Astrocyte (in vitro differentiated cells and primary cell): ENCODE data around the gene OR2AT4. TPM values are rescaled to one million over a fixed set of nuclear protein-coding genes. Genes with fewer than 3 reads are reported as not detected.

Source experiments
- DNase-seq: peaks from one replicate; pipeline ENCODE4 v3.0.0-alpha.2; 2010; ENCODE audit warnings: low read depth
- FAIRE-seq: peaks from 2 replicates; lab custom pipeline; 2011; peaks lifted over from hg19 to GRCh38; lab: Jason Lieb, UNC
- H2AFZ ChIP-seq: 2 replicates; pipeline ENCODE4 v1.6.0; 2012; ENCODE audit warnings: low read depth, low read length, inconsistent platforms
- H3K27ac ChIP-seq: 2 replicates; pipeline ENCODE4 v1.5.1; 2011; ENCODE audit warnings: low read depth, low read length, inconsistent platforms
- H3K27me3 ChIP-seq: 2 replicates; pipeline ENCODE4 v1.6.0; 2011; ENCODE audit warnings: low read length, inconsistent platforms; ENCODE audit not compliant: insufficient read depth
- H3K36me3 ChIP-seq: 2 replicates; pipeline ENCODE4 v1.5.1; 2011; ENCODE audit warnings: low read length, inconsistent platforms; ENCODE audit not compliant: insufficient read depth
- H3K4me1 ChIP-seq: 2 replicates; pipeline ENCODE4 v1.5.1; 2011; ENCODE audit warnings: low read length, inconsistent platforms; ENCODE audit not compliant: insufficient read depth
- H3K4me2 ChIP-seq: 2 replicates; pipeline ENCODE4 v1.6.0; 2012; ENCODE audit warnings: low read length, inconsistent platforms
- H3K4me3 ChIP-seq: 2 replicates; pipeline ENCODE4 v1.5.1; 2011; ENCODE audit warnings: low read depth, mild to moderate bottlenecking, low read length, inconsistent platforms; ENCODE audit not compliant: insufficient read depth
- H3K79me2 ChIP-seq: 2 replicates; pipeline ENCODE4 v1.6.0; 2012; ENCODE audit warnings: mild to moderate bottlenecking, low read length, inconsistent platforms; ENCODE audit not compliant: insufficient read depth
- H3K9ac ChIP-seq: 2 replicates; pipeline ENCODE4 v1.6.0; 2012; ENCODE audit warnings: mild to moderate bottlenecking, low read length, inconsistent platforms
- H3K9me3 ChIP-seq: 2 replicates; pipeline ENCODE4 v1.5.1; 2012; ENCODE audit warnings: low read depth, mild to moderate bottlenecking, low read length, inconsistent platforms; ENCODE audit not compliant: insufficient read depth
- H4K20me1 ChIP-seq: 2 replicates; pipeline ENCODE4 v1.6.0; 2012; ENCODE audit warnings: low read length, inconsistent platforms; ENCODE audit not compliant: insufficient read depth
- H3K27ac Mint-ChIP-seq: one replicate; pipeline ENCODE4 v1.8.0; 2021; ENCODE audit warnings: mild to moderate bottlenecking, mixed read lengths; ENCODE audit not compliant: unreplicated experiment
- H3K27me3 Mint-ChIP-seq: one replicate; pipeline ENCODE4 v1.8.0; 2021; ENCODE audit warnings: low read depth, mixed read lengths; ENCODE audit not compliant: unreplicated experiment
- H3K36me3 Mint-ChIP-seq: one replicate; pipeline ENCODE4 v1.8.0; 2021; ENCODE audit warnings: low read depth, mixed read lengths; ENCODE audit not compliant: unreplicated experiment
- H3K4me1 Mint-ChIP-seq: one replicate; pipeline ENCODE4 v1.8.0; 2021; ENCODE audit warnings: low read depth, mixed read lengths; ENCODE audit not compliant: unreplicated experiment
- H3K4me3 Mint-ChIP-seq: one replicate; pipeline ENCODE4 v1.8.0; 2021; ENCODE audit warnings: mild to moderate bottlenecking, moderate library complexity, mixed read lengths; ENCODE audit not compliant: unreplicated experiment
- H3K9me3 Mint-ChIP-seq: one replicate; pipeline ENCODE4 v1.8.0; 2021; ENCODE audit warnings: mild to moderate bottlenecking, mixed read lengths; ENCODE audit not compliant: unreplicated experiment
- CTCF ChIP-seq: IDR thresholded peaks from 2 replicates; pipeline ENCODE4 v1.5.1; 2011; ENCODE audit warnings: low read depth, mild to moderate bottlenecking, inconsistent platforms, low read length, moderate library complexity; ENCODE audit not compliant: insufficient read depth
- EZH2 ChIP-seq: IDR thresholded peaks from 2 replicates; pipeline ENCODE4 v1.6.1; 2012; ENCODE audit warnings: mild to moderate bottlenecking, low read length, inconsistent platforms; ENCODE audit not compliant: insufficient read depth
- total RNA-seq: library from RNA; stranded (reverse); gene quantifications from 2 replicates; pipeline ENCODE4 v1.2.1, GENCODE V29; 2021

The OR2AT4 gene
- total RNA-seq, 1 donor from 2014 or later, result not detected

GRCh38 chr11:75105462-75105925, 8.8 kb upstream of the OR2AT4 start:
- peak; percentile 13 for DNase-seq
- Histone ChIP-seq H3K79me2 (no peaks in the 10 kb centered on the region), H3K4me3 (no peak overlapping the region), H3K27ac (no peak overlapping the region), H3K9me3 (peaks cover 5% of the 10 kb centered on the region), H3K9ac (no peak overlapping the region), H2AFZ (peak overlapping the region; percentile 16), H3K4me2 (peak overlapping the region; percentile 9), H3K4me1 (peaks cover 16% of the 10 kb centered on the region), H3K27me3 (peaks cover 4% of the 10 kb centered on the region), H3K36me3 (no peaks in the 10 kb centered on the region), H4K20me1 (no peaks in the 10 kb centered on the region)
- no peak for TF ChIP-seq CTCF
- no peak for TF ChIP-seq EZH2
- Mint-ChIP-seq H3K4me1 (peaks cover 28% of the 10 kb centered on the region), H3K27ac (no peak overlapping the region), H3K9me3 (peaks cover 2% of the 10 kb centered on the region), H3K36me3 (peaks cover 2% of the 10 kb centered on the region), H3K27me3 (no peaks in the 10 kb centered on the region), H3K4me3 (no peak overlapping the region)
- FAIRE-seq, result no peak

GRCh38 chr11:75103380-75104026, 6.8 kb upstream of the OR2AT4 start:
- Histone ChIP-seq H3K4me2 (peak overlapping the region; percentile 62), H3K36me3 (no peaks in the 10 kb centered on the region), H3K79me2 (no peaks in the 10 kb centered on the region), H4K20me1 (no peaks in the 10 kb centered on the region), H3K9me3 (no peaks in the 10 kb centered on the region), H3K9ac (no peak overlapping the region), H3K27ac (no peak overlapping the region), H2AFZ (no peak overlapping the region), H3K4me3 (no peak overlapping the region), H3K4me1 (peaks cover 16% of the 10 kb centered on the region), H3K27me3 (peaks cover 4% of the 10 kb centered on the region)
- H3K9me3 Mint-ChIP-seq, result no peaks in the 10 kb centered on the region
- H3K4me3 Mint-ChIP-seq, result no peak overlapping the region
- DNase-seq, result peak; percentile 68
- peak overlapping the region; percentile 17 for H3K27ac Mint-ChIP-seq
- no peak for TF ChIP-seq EZH2
- no peak for TF ChIP-seq CTCF
- H3K27me3 Mint-ChIP-seq, result no peaks in the 10 kb centered on the region
- H3K4me1 Mint-ChIP-seq, result peaks cover 37% of the 10 kb centered on the region
- peak; percentile 87 for FAIRE-seq
- H3K36me3 Mint-ChIP-seq, result no peaks in the 10 kb centered on the region
